ENCODE measurements around the gene RBM15B. TPM values are rescaled to one million over a fixed set of nuclear protein-coding genes. Genes with fewer than 3 reads are reported as not detected.

Gene RBM15B, protein sequence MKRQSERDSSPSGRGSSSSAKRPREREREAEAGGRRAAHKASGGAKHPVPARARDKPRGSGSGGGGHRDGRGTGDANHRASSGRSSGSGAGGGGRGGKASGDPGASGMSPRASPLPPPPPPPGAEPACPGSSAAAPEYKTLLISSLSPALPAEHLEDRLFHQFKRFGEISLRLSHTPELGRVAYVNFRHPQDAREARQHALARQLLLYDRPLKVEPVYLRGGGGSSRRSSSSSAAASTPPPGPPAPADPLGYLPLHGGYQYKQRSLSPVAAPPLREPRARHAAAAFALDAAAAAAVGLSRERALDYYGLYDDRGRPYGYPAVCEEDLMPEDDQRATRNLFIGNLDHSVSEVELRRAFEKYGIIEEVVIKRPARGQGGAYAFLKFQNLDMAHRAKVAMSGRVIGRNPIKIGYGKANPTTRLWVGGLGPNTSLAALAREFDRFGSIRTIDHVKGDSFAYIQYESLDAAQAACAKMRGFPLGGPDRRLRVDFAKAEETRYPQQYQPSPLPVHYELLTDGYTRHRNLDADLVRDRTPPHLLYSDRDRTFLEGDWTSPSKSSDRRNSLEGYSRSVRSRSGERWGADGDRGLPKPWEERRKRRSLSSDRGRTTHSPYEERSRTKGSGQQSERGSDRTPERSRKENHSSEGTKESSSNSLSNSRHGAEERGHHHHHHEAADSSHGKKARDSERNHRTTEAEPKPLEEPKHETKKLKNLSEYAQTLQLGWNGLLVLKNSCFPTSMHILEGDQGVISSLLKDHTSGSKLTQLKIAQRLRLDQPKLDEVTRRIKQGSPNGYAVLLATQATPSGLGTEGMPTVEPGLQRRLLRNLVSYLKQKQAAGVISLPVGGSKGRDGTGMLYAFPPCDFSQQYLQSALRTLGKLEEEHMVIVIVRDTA
- 63.2 TPM for polyA plus RNA-seq (2013, experiment 1 of 4)
- polyA plus RNA-seq (2013, experiment 2 of 4), result 70.1 TPM
- polyA plus RNA-seq (2013, experiment 3 of 4), result 42.5 TPM
- 48.2 TPM for polyA plus RNA-seq (2013, experiment 4 of 4)

DNA sequence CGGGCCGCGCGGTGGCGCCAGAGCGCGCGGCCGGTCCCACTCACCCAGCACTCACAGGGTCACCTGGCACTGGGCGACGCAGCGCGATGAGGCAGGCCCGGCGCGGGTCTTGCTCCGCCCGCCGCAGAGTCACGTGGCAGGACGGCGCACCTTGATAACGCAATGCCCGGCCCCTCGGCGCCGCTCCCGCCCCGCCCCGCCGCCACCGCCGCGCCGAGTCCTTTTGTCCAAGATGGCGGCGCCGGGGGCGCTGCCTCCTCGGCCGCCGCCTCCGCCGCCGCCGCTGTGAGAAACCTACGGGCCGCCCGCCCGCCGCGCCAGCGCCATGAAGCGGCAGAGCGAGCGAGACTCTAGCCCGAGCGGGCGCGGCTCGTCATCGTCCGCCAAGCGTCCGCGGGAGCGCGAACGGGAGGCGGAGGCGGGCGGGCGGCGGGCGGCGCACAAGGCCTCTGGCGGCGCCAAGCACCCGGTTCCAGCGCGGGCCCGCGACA, at the start of gene RBM15B:
Gene RBM15B, plus strand, starts transcription at position 211 of the 491 bp plus-strand sequence. Its CDS starts 115 bp downstream, at position 326.
- peaks cover 57% of the 10 kb centered on the region for H3K36me3 ChIP-seq (ENCODE audit: control insufficient read depth, insufficient read depth, low read length)
- H3K4me3 ChIP-seq (ENCODE audit: insufficient read depth, low read depth, low read length), result peak within 1 kb of the TSS; percentile 79
- H3K27me3 ChIP-seq (ENCODE audit: control insufficient read depth, insufficient read depth, low read length, poor library complexity, severe bottlenecking), result no peaks in the 10 kb centered on the region
- peak within 1 kb of the TSS; percentile 96 for H3K27ac ChIP-seq (ENCODE audit: insufficient read depth, low read depth, low read length, poor library complexity, severe bottlenecking)
- no peaks in the 10 kb centered on the region for H3K9me3 ChIP-seq (ENCODE audit: control insufficient read depth, low read length)
- 0 to 1% methylated on average over 83 of the region's 83 CpGs for WGBS, 2 experiments
- peaks cover 35% of the 10 kb centered on the region for H3K4me1 ChIP-seq (ENCODE audit: control insufficient read depth, insufficient read depth, low read length)

- Histone ChIP-seq H3K4me1 (ENCODE audit: control insufficient read depth, insufficient read depth, low read length) (peaks cover 14% of the 10 kb centered on the region), H3K4me3 (ENCODE audit: insufficient read depth, low read depth, low read length) (no peak overlapping the region), H3K9me3 (ENCODE audit: control insufficient read depth, low read length) (no peaks in the 10 kb centered on the region), H3K27ac (ENCODE audit: insufficient read depth, low read depth, low read length, poor library complexity, severe bottlenecking) (no peak overlapping the region), H3K27me3 (ENCODE audit: control insufficient read depth, insufficient read depth, low read length, poor library complexity, severe bottlenecking) (no peaks in the 10 kb centered on the region), H3K36me3 (ENCODE audit: control insufficient read depth, insufficient read depth, low read length) (no peaks in the 10 kb centered on the region)
- WGBS, 2 experiments, result 87 to 91% methylated on average over 7 of the region's 7 CpGs
Observed at GRCh38 chr3:51343918-51344687, 47.0 kb upstream of the RBM15B start.

DNA sequence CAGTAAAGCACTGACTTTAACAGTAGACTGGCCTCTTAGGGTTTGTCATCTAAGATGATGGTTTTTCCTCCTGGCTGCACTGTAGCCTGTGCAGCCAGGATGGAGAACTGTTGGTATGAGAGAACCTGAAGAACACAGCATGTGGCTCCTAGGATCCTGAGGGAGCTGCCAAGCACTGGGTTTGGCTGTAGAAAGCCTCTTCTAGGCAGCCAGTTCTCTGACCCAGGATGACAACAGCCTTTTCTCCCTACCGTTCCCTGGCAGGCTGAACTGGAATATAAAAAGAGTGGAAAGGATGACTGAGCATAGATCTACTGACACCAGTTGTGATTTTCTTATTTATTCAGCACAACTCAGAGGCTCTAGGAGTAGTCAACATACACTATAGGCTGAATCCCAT, 40.3 kb upstream of the RBM15B start:
- Histone ChIP-seq H3K4me1 (ENCODE audit: control insufficient read depth, insufficient read depth, low read length) (peaks cover 5% of the 10 kb centered on the region), H3K9me3 (ENCODE audit: control insufficient read depth, low read length) (no peaks in the 10 kb centered on the region), H3K27ac (ENCODE audit: insufficient read depth, low read depth, low read length, poor library complexity, severe bottlenecking) (no peak overlapping the region), H3K4me3 (ENCODE audit: insufficient read depth, low read depth, low read length) (no peak overlapping the region), H3K27me3 (ENCODE audit: control insufficient read depth, insufficient read depth, low read length, poor library complexity, severe bottlenecking) (no peaks in the 10 kb centered on the region), H3K36me3 (ENCODE audit: control insufficient read depth, insufficient read depth, low read length) (no peaks in the 10 kb centered on the region)
- WGBS, 2 experiments, result 94 to 100% methylated on average over 1 of the region's 1 CpG

- no peaks in the 10 kb centered on the region for H3K9me3 ChIP-seq (ENCODE audit: control insufficient read depth, low read length)
Observed at GRCh38 chr3:51353131-51353530, 38.0 kb upstream of the RBM15B start.

DNA sequence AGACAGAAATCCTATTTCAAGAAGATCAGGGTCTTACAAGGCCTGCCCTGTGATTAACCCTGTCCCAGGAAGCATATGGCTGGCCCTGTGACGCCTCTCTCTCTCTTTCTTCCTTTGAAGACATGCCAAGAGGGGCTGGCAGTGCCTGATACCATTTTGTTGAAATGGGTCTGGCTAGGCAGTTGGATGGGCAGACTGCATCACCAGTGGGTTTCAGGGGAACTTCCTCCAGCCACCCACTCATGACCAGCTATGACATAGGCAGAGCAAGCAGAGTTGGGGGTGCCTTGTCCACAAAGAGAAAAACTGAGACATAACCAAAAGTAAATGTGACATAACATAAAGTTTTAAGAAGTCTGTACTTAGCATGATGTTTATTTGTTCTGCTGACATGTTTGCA, 37.4 kb upstream of the RBM15B start:
- H3K4me3 ChIP-seq (ENCODE audit: insufficient read depth, low read depth, low read length), result no peak overlapping the region

More at GRCh38 chr3:51353131-51353530, 38.0 kb upstream of the RBM15B start:
- no peaks in the 10 kb centered on the region for H3K27me3 ChIP-seq (ENCODE audit: control insufficient read depth, insufficient read depth, low read length, poor library complexity, severe bottlenecking)
- no peak overlapping the region for H3K4me3 ChIP-seq (ENCODE audit: insufficient read depth, low read depth, low read length)
- peaks cover 5% of the 10 kb centered on the region for H3K4me1 ChIP-seq (ENCODE audit: control insufficient read depth, insufficient read depth, low read length)
- no peak overlapping the region for H3K27ac ChIP-seq (ENCODE audit: insufficient read depth, low read depth, low read length, poor library complexity, severe bottlenecking)
- no peaks in the 10 kb centered on the region for H3K36me3 ChIP-seq (ENCODE audit: control insufficient read depth, insufficient read depth, low read length)
- 87 to 89% methylated on average over 4 of the region's 4 CpGs for WGBS, 2 experiments

GRCh38 chr3:51354172-51354571, 36.9 kb upstream of the RBM15B start:
- Histone ChIP-seq H3K4me1 (ENCODE audit: control insufficient read depth, insufficient read depth, low read length) (peaks cover 5% of the 10 kb centered on the region), H3K27ac (ENCODE audit: insufficient read depth, low read depth, low read length, poor library complexity, severe bottlenecking) (no peak overlapping the region), H3K27me3 (ENCODE audit: control insufficient read depth, insufficient read depth, low read length, poor library complexity, severe bottlenecking) (no peaks in the 10 kb centered on the region), H3K4me3 (ENCODE audit: insufficient read depth, low read depth, low read length) (no peak overlapping the region), H3K36me3 (ENCODE audit: control insufficient read depth, insufficient read depth, low read length) (no peaks in the 10 kb centered on the region), H3K9me3 (ENCODE audit: control insufficient read depth, low read length) (no peaks in the 10 kb centered on the region)
- 91 to 96% methylated on average over 2 of the region's 2 CpGs for WGBS, 2 experiments

More for the DNA sequence above, 37.4 kb upstream of the RBM15B start:
- no peaks in the 10 kb centered on the region for H3K9me3 ChIP-seq (ENCODE audit: control insufficient read depth, low read length)
- peaks cover 5% of the 10 kb centered on the region for H3K4me1 ChIP-seq (ENCODE audit: control insufficient read depth, insufficient read depth, low read length)
- WGBS, 2 experiments, result 89 to 91% methylated on average over 1 of the region's 1 CpG
- H3K36me3 ChIP-seq (ENCODE audit: control insufficient read depth, insufficient read depth, low read length), result no peaks in the 10 kb centered on the region
- H3K27me3 ChIP-seq (ENCODE audit: control insufficient read depth, insufficient read depth, low read length, poor library complexity, severe bottlenecking), result no peaks in the 10 kb centered on the region
- H3K27ac ChIP-seq (ENCODE audit: insufficient read depth, low read depth, low read length, poor library complexity, severe bottlenecking), result no peak overlapping the region

DNA sequence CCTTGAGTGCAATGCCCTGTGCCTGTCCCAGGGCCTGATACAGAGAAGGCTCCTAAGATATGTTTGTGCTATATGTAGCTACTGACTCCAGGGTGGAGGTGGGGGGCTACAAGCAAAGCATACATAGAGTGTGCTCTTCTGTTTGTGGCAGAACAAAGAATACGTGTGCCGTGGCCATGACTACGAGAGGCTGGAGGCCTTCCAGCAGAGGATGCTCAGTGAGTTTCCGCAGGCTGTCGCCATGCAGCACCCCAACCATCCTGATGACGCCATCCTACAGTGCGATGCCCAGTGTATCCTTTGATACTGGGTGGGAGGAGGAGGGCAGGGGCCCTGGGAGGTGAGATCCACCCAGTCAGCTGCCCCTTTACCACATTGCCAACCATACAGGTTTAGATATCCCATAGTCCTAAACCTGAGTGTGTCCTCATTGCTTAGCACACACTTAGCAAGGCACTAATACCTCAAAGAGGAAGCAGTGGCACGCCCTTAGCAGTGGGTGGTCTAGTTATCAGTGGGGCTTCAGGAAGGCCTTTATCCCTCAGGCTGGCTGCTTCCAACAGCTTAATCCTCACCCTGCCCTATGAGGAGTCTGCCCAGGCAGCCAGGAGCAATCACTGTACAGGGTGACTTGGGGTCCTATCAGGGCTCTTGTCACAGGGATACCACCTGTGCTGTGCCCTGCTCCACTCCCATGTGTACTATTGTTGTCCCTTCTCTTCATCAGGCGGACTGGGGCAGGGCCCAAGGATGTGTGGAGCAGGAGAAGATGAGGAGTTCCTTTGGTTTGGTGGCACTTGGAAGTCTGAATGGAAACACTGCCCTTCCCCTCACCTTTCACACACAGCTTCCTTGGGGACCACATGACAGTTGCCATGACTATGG, 36.1 kb upstream of the RBM15B start:
- Histone ChIP-seq H3K4me3 (ENCODE audit: insufficient read depth, low read depth, low read length) (no peak overlapping the region), H3K36me3 (ENCODE audit: control insufficient read depth, insufficient read depth, low read length) (no peaks in the 10 kb centered on the region), H3K4me1 (ENCODE audit: control insufficient read depth, insufficient read depth, low read length) (peaks cover 5% of the 10 kb centered on the region), H3K27me3 (ENCODE audit: control insufficient read depth, insufficient read depth, low read length, poor library complexity, severe bottlenecking) (no peaks in the 10 kb centered on the region), H3K9me3 (ENCODE audit: control insufficient read depth, low read length) (no peaks in the 10 kb centered on the region), H3K27ac (ENCODE audit: insufficient read depth, low read depth, low read length, poor library complexity, severe bottlenecking) (no peak overlapping the region)
- WGBS, 2 experiments, result 89 to 90% methylated on average over 8 of the region's 9 CpGs

GRCh38 chr3:51355891-51356578, 35.0 kb upstream of the RBM15B start:
- no peaks in the 10 kb centered on the region for H3K27me3 ChIP-seq (ENCODE audit: control insufficient read depth, insufficient read depth, low read length, poor library complexity, severe bottlenecking)
- no peak overlapping the region for H3K4me3 ChIP-seq (ENCODE audit: insufficient read depth, low read depth, low read length)
- no peaks in the 10 kb centered on the region for H3K36me3 ChIP-seq (ENCODE audit: control insufficient read depth, insufficient read depth, low read length)
- no peaks in the 10 kb centered on the region for H3K9me3 ChIP-seq (ENCODE audit: control insufficient read depth, low read length)
- WGBS, 2 experiments, result 83 to 84% methylated on average over 8 of the region's 8 CpGs
- H3K27ac ChIP-seq (ENCODE audit: insufficient read depth, low read depth, low read length, poor library complexity, severe bottlenecking), result no peak overlapping the region
- peaks cover 5% of the 10 kb centered on the region for H3K4me1 ChIP-seq (ENCODE audit: control insufficient read depth, insufficient read depth, low read length)
